ES-I3 (cell line): ENCODE measurements around the gene CAMKMT.

ENCODE experiments used
- H3K36me3 ChIP-seq: 2 replicates; pipeline ENCODE4 v1.6.1; 2013; ENCODE audit warnings: mild to moderate bottlenecking, low read length, control low read depth, moderate library complexity; ENCODE audit not compliant: insufficient read depth
- H3K4me1 ChIP-seq: 2 replicates; pipeline ENCODE4 v1.6.1; 2013; ENCODE audit warnings: mild to moderate bottlenecking, control low read depth, low read length; ENCODE audit not compliant: insufficient read depth
- H3K9ac ChIP-seq: 2 replicates; pipeline ENCODE4 v1.6.1; 2013; ENCODE audit warnings: low read depth, mild to moderate bottlenecking, low read length, moderate library complexity
- H3K9me3 ChIP-seq: 2 replicates; pipeline ENCODE4 v1.6.1; 2013; ENCODE audit warnings: mild to moderate bottlenecking, low read length, moderate library complexity; ENCODE audit not compliant: control insufficient read depth, insufficient read depth

The CAMKMT gene

DNA sequence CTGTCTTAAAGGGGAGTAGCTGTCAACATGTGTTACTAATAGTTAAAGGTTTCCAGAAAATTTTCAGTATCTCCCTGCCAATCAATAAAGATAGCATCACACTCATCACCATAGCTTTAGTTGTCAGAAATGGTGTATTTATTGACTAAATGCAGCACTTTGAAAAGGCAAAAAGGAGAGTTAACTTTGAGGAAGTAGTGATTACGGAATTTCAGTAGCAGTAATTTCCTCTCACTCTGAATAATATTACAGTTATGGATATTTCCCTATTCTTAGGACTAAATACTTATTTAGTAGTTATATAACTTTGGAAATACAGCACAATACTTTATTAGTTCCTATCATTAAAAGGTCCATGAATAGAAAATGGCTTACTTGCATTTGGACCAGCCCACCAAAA is 250.5 kb downstream of the CAMKMT start:
- H3K4me1 ChIP-seq: peaks cover 7% of the 10 kb centered on the region; the same call in 1 of the 2 replicates
- H3K9ac ChIP-seq: no peak overlapping the region
- H3K9me3 ChIP-seq: no peaks in the 10 kb centered on the region
- H3K36me3 ChIP-seq: no peaks in the 10 kb centered on the region

DNA sequence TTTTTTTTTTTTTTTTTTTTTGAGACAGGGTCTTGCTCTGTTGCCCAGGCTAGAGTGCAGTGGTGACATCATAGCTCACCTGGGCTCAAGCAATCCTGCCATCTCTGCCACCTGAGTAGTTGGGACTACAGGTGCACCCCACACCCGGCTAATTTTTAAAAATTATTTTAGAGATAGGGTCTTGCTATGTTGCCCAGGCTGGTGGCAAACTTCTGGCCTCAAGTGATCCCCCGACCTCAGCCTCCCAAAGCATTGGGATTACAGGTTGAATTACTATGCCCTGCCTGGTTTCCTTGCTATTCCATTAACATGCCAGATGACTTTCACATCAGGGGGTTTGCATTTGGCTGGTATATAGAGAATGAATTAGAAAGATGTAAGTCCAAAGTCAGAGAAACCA is 253.2 kb downstream of the CAMKMT start:
- Histone ChIP-seq H3K36me3 (no peaks in the 10 kb centered on the region), H3K9me3 (no peaks in the 10 kb centered on the region), H3K4me1 (peaks cover 7% of the 10 kb centered on the region; the same call in 1 of the 2 replicates), H3K9ac (no peak overlapping the region)

DNA sequence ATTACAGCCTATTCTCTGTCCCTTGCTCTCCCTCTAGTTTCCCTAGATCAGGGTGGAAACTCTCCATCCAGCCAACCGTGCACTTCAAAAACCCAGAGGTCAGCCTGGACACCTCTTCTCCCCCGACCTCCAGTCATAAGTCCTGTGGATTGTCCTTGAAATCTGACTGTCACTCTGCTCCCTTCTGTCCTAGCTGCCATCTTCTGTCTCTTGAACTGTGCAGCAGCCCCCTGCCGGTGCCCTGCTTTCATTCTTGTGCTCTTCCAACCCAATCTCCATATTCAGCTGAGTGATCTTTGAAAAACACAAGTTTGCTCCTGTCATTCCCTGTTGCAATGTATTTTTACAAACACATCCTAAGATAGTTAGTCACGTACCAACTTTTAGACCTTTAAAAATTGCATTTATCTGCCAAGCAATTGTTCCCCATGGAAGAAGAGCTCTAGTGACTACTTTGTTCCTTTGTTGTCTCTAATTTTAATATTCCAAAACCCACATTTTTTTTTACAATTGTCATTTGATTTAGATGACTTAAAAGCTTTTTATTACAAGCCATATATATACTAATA is 254.3 kb downstream of the CAMKMT start:
- Histone ChIP-seq H3K9me3 (no peaks in the 10 kb centered on the region), H3K36me3 (no peaks in the 10 kb centered on the region), H3K4me1 (peaks cover 7% of the 10 kb centered on the region; the same call in 1 of the 2 replicates), H3K9ac (no peak overlapping the region)

DNA sequence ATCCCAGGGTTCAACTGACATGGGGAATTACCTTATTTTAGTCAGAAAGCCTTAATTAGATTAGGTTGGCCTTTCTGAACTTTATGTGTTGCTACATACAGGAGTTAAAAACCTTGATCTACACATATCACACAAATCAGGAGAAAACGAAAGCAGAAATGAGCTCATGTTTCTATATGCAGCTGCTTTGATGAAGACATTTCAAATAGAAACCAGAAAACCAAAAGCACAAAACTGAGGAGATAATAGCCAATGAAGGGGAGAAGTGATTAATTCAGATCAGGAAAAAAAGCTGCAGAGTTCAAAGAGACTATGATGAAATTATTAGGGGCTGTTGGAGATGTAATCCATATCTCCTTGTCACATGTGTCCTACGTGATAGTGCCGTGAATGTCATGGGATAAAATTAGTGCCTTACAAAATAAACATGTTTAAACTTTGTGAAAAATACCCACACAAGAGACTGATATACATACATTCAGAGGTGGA is 255.0 kb downstream of the CAMKMT start:
- Histone ChIP-seq H3K9ac (no peak overlapping the region), H3K4me1 (peaks cover 7% of the 10 kb centered on the region; the same call in 1 of the 2 replicates), H3K9me3 (no peaks in the 10 kb centered on the region)

DNA sequence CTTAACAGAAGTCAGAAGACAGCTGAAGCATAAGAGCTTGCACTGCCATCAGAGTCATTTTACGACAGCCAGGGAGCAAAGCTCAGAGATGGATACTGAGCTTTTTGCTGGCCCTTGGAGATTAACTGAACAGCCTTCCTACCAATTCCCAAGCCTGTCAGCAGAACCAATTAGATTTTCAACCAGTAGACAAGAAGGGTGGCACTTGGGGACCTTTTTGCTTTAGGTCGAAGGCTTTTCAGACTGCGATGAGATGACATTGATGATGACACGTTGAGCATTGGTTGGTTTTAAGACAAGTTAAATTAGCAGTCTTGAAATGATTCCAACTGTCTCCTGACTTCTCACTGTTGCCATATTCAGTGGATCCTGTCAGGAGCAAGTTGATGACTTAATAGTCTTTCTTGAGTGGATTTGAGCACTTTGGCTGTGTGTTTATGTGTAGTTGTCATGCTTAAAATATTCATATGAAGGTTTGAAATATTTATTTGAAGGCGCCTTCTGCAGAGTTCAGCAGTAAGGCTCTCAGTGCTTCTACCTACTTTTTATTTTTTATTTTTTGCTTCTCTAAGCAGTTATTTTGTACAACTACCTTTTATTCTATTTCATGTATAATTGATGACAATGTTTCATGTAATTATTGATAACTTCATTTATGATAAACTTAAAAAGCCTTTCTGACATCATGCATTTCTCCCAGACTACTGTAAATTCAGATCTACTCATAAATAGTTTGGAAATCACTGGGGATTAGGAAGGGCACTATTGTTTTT is 256.7 kb downstream of the CAMKMT start:
- peaks cover 7% of the 10 kb centered on the region; the same call in 1 of the 2 replicates for H3K4me1 ChIP-seq
- H3K9ac ChIP-seq: no peak overlapping the region
- no peaks in the 10 kb centered on the region for H3K9me3 ChIP-seq
- no peaks in the 10 kb centered on the region for H3K36me3 ChIP-seq

More for the DNA sequence above, 255.0 kb downstream of the CAMKMT start:
- no peaks in the 10 kb centered on the region for H3K36me3 ChIP-seq

DNA sequence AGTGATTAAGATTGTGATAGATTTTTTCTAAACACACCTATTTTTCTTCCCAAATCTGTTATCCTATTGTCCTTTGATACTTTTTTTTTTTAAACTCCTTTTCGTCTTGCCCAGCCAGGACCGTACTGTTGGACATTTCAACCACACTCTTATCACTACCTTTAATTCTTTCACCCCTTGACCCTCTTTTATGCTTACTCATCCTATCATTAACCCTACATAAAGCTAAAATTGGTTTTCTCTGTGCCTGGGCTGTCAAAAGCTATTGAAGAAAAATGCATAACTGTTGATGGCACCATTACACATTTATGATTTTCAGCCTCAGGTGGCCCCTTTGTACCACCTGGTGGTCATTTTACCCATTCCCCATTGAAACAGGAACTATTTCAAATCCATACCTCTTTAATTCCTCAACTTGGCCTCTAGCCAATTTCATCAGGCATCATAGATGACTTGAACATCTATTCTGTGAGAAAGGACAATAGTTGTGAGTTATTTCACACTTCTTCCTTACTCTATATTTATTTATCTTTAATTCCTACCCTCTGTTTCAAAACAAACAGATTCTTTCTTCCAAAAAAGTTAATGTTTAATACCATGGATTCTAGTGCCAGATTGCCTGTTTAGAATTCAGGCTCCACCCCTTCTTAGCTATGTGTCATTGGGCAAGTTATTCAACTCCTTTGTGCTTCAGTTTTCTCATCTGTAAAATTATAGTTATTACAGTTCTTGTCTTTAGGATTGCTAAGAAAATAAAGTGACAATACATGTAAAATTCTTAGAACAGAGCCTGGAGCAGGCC is 258.6 kb downstream of the CAMKMT start:
- H3K36me3 ChIP-seq: no peaks in the 10 kb centered on the region
- peaks cover 7% of the 10 kb centered on the region; the same call in 1 of the 2 replicates for H3K4me1 ChIP-seq
- no peak overlapping the region for H3K9ac ChIP-seq
- no peaks in the 10 kb centered on the region for H3K9me3 ChIP-seq

DNA sequence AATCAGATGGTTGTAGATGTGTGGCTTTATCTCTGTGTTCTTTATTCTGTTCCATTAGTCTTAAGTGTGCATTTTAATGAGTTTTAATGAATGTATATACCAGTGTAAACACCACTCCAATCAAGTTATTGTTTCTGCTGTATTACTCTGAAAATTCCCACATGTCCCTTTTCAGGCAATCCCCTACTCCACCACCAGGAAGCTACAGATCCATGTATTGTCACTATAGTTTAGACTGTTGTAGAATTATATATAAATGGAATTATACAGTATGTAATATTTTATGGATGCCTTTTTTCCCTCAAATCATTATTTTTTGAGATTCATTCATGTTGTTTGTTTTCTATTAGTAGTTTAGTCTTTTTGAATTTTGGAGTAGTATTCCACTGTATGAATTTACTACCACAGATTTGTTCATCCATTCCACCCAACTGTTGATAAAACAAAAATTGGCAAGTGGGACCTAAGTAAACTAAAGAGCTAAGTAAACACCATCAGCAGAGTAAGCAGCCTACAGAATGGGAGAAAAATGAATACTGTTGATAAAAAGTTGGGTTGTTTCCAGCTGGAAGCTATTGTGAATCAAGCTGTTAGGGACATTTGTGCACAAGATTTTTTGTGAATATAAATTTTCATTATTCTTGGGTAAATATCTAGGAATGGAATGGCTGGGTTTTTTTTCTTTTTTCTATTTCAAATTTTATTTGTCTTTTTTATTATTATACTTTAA is 262.0 kb downstream of the CAMKMT start:
- Histone ChIP-seq H3K4me1 (no peaks in the 10 kb centered on the region), H3K9ac (no peak overlapping the region), H3K36me3 (no peaks in the 10 kb centered on the region), H3K9me3 (no peaks in the 10 kb centered on the region)

DNA sequence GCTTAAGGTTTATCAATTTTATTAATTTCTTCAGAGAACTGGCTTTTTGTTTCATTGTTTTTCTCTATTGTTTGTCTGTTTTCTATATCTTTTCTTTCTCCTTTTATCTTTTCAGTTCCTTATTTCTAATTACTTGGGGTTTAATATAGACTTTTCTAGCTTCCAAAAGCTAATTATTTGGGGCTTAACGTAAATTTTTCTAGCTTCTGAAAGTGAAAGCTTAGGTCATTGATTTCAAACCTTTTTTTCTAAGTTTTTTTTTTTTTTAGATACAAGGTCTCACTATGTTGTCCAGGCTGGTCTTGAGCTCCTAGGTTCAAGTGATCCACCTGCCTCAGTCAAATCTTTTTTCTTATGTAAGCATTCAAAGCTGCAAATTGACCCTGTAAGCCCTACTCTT is 266.6 kb downstream of the CAMKMT start:
- no peaks in the 10 kb centered on the region for H3K9me3 ChIP-seq
- H3K4me1 ChIP-seq: no peaks in the 10 kb centered on the region
- H3K36me3 ChIP-seq: no peaks in the 10 kb centered on the region
- no peak overlapping the region for H3K9ac ChIP-seq

DNA sequence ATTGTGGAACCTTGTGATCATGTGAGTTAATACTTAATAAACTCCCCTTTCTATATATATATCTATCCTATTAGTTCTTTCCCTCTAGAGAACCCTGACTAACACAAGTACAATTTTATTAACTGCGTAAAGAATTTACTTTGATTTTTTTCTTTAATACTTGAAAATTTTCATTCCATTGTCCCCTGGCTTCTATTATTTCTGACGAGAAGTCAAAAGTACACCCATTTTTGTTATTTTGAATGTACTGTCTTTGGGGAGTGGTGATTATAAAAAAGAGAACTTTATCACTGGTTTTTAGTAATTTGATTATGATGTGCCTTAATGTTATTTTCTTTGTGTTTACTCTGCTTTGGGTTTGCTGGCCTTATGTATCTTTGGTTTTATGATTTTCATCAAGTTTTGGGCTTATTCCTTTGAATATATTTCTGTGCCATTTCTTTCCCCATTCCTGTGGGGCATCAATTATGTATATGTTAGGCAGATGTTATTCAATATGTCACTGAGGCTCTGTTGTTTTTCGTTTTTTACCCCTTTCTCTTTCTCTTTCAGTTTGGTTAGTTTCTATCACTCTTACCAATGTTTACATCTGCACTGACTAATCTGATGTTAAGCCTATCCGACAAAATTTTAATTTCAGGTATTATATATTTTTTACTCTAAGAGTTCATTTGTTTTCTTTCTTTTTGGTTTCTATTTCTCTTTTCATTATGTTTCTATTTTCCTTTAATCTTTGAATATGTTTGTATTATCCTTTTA is 271.4 kb downstream of the CAMKMT start:
- H3K9me3 ChIP-seq: no peaks in the 10 kb centered on the region
- 0 out of 2 replicates have a peak, but pooled peaks cover 2% of the 10 kb centered on the region for H3K4me1 ChIP-seq
- no peak overlapping the region for H3K9ac ChIP-seq
- H3K36me3 ChIP-seq: no peaks in the 10 kb centered on the region

DNA sequence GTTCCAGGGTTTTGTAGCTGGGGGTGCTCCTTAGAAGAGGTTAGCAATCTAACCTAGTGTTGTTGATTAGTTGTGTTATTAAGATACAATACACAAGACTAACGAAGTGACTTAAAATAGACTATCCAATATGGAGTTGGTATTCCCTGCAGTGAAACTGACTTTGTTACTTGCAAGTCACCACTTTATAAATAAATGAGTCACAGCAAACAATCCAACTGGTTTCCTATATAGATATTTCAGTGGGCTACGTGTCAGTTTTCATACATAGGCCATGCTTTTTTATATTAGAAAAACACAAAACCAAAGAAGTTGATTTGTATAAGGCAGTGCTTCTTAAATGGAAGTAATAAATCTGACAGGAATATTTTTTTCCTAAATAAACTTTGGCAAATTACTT is 274.0 kb downstream of the CAMKMT start:
- peaks cover 10% of the 10 kb centered on the region; the same call in 1 of the 2 replicates for H3K4me1 ChIP-seq
- H3K9ac ChIP-seq: no peak overlapping the region
- H3K36me3 ChIP-seq: no peaks in the 10 kb centered on the region
- no peaks in the 10 kb centered on the region for H3K9me3 ChIP-seq

DNA sequence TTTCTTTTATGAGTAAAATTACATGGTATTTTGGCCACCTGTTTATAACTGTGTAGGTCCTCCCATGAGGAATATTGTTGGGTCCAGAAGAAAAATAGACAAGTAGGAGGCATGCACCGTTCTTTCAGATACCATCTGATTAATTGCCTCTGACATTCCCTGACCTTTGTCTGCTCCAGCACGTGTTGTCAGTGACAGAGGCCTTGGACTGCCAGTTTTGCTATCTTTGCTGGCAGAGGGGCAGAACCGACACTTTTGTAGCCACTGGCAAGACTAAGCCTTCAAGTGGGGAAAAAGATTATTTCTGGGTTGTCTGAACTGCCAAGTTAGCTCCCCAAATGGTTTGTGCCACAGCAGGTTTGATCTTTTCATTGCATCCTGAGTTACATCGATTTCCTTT is 276.9 kb downstream of the CAMKMT start:
- peaks cover 10% of the 10 kb centered on the region; the same call in 1 of the 2 replicates for H3K4me1 ChIP-seq
- H3K9ac ChIP-seq: no peak overlapping the region
- H3K9me3 ChIP-seq: no peaks in the 10 kb centered on the region
- no peaks in the 10 kb centered on the region for H3K36me3 ChIP-seq

DNA sequence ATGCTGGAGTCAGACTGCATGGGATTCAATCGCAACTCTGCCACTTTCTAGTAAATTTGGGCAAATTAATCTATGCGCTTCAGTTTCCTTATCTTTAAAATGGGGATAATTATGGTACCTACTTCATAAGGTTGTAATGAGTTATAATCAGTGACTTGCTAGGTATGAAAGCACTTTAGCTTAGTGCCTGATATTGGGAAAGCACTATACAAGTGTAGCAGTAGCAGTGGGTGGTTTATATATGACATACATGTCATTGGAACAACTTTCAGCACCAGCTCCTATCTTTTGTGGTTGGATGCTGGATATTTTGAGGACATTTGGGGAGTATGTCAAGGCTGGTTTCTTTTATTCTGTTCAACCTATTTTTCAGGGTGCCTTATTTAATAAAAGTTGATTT is 277.7 kb downstream of the CAMKMT start:
- Histone ChIP-seq H3K4me1 (peaks cover 10% of the 10 kb centered on the region; the same call in 1 of the 2 replicates), H3K9me3 (no peaks in the 10 kb centered on the region), H3K9ac (no peak overlapping the region), H3K36me3 (no peaks in the 10 kb centered on the region)

DNA sequence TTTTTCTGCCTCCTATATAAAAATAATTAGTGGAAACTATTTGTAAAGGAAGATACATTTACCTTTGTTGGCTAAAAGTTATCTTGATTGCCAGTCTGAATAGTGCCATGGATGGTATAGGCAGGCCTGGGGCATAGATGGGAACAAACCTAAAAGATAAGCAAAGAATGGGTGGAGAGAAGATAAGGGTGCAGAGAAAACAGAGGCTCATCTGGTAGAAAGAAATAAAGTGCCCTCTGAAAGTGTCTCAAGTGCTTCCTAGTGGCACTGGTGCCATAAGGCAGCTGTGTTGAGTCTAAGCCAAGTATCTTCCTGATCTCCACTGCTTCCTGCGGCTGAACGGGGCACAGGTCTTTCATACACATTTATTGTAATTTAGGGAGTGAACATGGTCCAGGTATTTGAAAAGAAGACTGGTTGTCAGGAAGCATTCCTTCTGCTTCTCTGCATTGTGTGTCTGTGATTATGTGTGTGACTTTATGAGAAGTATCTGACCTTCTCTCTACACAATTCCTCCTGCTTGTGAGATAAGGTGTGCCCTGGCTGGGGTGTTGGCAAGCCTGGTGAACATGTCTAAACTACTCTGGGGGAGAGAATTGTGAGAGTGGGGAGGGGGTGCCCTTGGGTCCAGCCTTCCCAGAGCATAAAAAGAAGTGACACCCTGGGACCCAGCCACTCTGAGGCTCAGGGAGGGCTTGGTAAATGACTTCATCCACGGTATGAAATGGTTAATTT is 280.5 kb downstream of the CAMKMT start:
- H3K36me3 ChIP-seq: no peaks in the 10 kb centered on the region
- peaks cover 14% of the 10 kb centered on the region for H3K4me1 ChIP-seq
- H3K9ac ChIP-seq: no peak overlapping the region
- no peaks in the 10 kb centered on the region for H3K9me3 ChIP-seq
